Stimulated activated CD4-positive, alpha-beta T cell treated with anti-CD3 and anti-CD28 coated beads, Interleukin-4, amount 100 ng/mL, for 1 hour (primary cell): Measurements from ENCODE around the gene C13orf46.

Source experiments
- DNase-seq: peaks from one replicate; pipeline ENCODE4 v3.0.0-alpha.2; 2020

Gene C13orf46

GRCh38 chr13:113969973-113970611, 3.8 kb downstream of the C13orf46 start:
- no peak for DNase-seq

GRCh38 chr13:113969311-113969972, 4.4 kb downstream of the C13orf46 start:
- DNase-seq, result no peak

GRCh38 chr13:113968463-113969310, 5.2 kb downstream of the C13orf46 start:
- no peak for DNase-seq

GRCh38 chr13:113967729-113968462, 6.0 kb downstream of the C13orf46 start:
- no peak for DNase-seq

GRCh38 chr13:113967206-113967720, 6.6 kb downstream of the C13orf46 start:
- DNase-seq, result no peak

GRCh38 chr13:113965968-113966884, 7.7 kb downstream of the C13orf46 start:
- no peak for DNase-seq

GRCh38 chr13:113965383-113965874, 8.4 kb downstream of the C13orf46 start:
- DNase-seq, result no peak

- DNase-seq, result no peak
Observed at GRCh38 chr13:113964251-113964995, 9.5 kb downstream of the C13orf46 start.

- no peak for DNase-seq
Observed at GRCh38 chr13:113963376-113963775, 10.5 kb downstream of the C13orf46 start.

GRCh38 chr13:113962975-113963374, 10.9 kb downstream of the C13orf46 start:
- no peak for DNase-seq

- DNase-seq, result no peak
Observed at GRCh38 chr13:113962386-113962785, 11.5 kb downstream of the C13orf46 start.

GRCh38 chr13:113960276-113960948, 13.5 kb downstream of the C13orf46 start:
- no peak for DNase-seq

- no peak for DNase-seq
Observed at GRCh38 chr13:113959198-113959597, 14.7 kb downstream of the C13orf46 start.

- no peak for DNase-seq
Observed at GRCh38 chr13:113958373-113958772, 15.5 kb downstream of the C13orf46 start.

- no peak for DNase-seq
Observed at GRCh38 chr13:113956571-113956970, 17.3 kb downstream of the C13orf46 start.

GRCh38 chr13:113955691-113956090, 18.2 kb downstream of the C13orf46 start:
- no peak for DNase-seq

- DNase-seq, result no peak
Observed at GRCh38 chr13:113955235-113955634, 18.6 kb downstream of the C13orf46 start.

- DNase-seq, result no peak
Observed at GRCh38 chr13:113954046-113954835, 19.6 kb downstream of the C13orf46 start.

GRCh38 chr13:113953561-113953960, 20.3 kb downstream of the C13orf46 start:
- DNase-seq, result no peak
